Esophagus (tissue), 2 donors: ENCODE measurements around the gene SOX15. TPM values are rescaled to one million over a fixed set of nuclear protein-coding genes. Genes with fewer than 3 reads are reported as not detected.
A peak's percentile ranks its signal among the peaks of the same experiment; 100 is the strongest.

ENCODE experiments used
- H3K27ac ChIP-seq, 2 donors: one replicate each; pipeline ENCODE4 v1.5.1; 2013; ENCODE audit warnings: low read depth in 2 of 2, mild to moderate bottlenecking in 2 of 2, inconsistent platforms in 1 of 2, low read length in 1 of 2, moderate library complexity in 1 of 2
- H3K27me3 ChIP-seq, 2 donors: one replicate each; pipeline ENCODE4 v1.6.1; 2013; ENCODE audit warnings: low read length in 2 of 2, control low read depth in 1 of 2, mild to moderate bottlenecking in 1 of 2; ENCODE audit not compliant: insufficient read depth in 2 of 2, control insufficient read depth in 1 of 2
- H3K36me3 ChIP-seq, 2 donors: one replicate each; pipeline ENCODE4 v1.6.1; 2013; ENCODE audit warnings: low read length in 1 of 2; ENCODE audit not compliant: control insufficient read depth in 2 of 2, insufficient read depth in 2 of 2
- H3K4me1 ChIP-seq, 2 donors: one replicate each; pipeline ENCODE4 v1.6.1; 2013; ENCODE audit warnings: low read length in 1 of 2; ENCODE audit not compliant: control insufficient read depth in 2 of 2, insufficient read depth in 2 of 2
- H3K4me3 ChIP-seq, 2 donors: one replicate each; pipeline ENCODE4 v1.5.1; 2013; ENCODE audit warnings: low read length in 2 of 2, mild to moderate bottlenecking in 2 of 2, low read depth in 1 of 2, moderate library complexity in 1 of 2
- H3K9me3 ChIP-seq, 2 donors: one replicate each; pipeline ENCODE4 v1.6.1; 2013; ENCODE audit warnings: mild to moderate bottlenecking in 2 of 2, low read depth in 1 of 2, low read length in 1 of 2, moderate library complexity in 1 of 2; ENCODE audit not compliant: control insufficient read depth in 2 of 2, insufficient read depth in 1 of 2
- WGBS, 2 donors: extraction: QIAGEN DNeasy Blood & Tissue Kit; methylation state at CpG; one replicate each; pipeline ENCODE4 v1.1.7; 2013; 5-methylcytosine and 5-hydroxymethylcytosine counted together
- polyA plus RNA-seq, 2 donors: library from polyadenylated mRNA; stranded (reverse); fragments of 200-250 nt; gene quantifications; one replicate each; pipeline ENCODE4 v1.2.3, GENCODE V29; 2013
- donor health status: healthy with polysubstance abuse.
- donor health status: Bipolar disorder and iron deficiency.

SOX15 gene
- polyA plus RNA-seq, 2 donors = 73.3 to 94.3 TPM

DNA sequence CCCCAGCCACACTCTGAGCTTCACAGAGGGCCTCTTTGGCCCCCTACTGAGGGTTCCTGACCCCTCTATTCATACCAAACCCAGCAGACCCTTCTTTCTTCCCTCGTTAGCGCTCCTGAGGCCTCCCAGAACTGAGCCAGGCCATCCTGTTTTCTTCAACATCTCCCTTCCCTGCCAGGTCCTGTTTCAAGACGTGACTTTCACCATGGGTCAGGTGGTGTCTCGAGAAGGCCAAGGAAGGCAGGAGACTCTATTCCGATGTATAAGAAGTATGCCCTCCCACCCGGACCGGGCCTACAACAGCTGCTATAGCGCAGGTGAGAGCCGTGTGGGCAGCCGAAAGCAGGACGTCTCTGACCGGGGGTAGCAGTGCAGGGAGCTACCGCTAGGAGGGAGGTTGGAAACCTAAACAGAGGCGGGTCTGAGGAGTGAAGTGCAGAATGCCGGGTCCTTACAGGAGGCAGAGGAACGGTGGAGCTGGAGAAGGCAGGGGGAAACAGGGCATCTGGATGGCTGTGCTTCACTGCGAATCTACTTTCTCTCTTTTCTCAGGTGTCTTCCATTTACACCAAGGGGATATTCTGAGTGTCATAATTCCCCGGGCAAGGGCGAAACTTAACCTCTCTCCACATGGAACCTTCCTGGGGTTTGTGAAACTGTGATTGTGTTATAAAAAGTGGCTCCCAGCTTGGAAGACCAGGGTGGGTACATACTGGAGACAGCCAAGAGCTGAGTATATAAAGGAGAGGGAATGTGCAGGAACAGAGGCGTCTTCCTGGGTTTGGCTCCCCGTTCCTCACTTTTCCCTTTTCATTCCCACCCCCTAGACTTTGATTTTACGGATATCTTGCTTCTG is 29.5 kb downstream of the SOX15 start:
- Histone ChIP-seq H3K27me3 (no peaks in the 10 kb centered on the region), H3K9me3 (no peaks in the 10 kb centered on the region), H3K36me3 (peaks cover 6 to 17% of the 10 kb centered on the region in 2 donors), H3K4me1 (peaks cover 8 to 24% of the 10 kb centered on the region in 2 donors), H3K4me3 (no peak overlapping the region), H3K27ac (peak overlapping the region; percentile 59 to 88)
- WGBS, 2 donors = 27 to 30% methylated on average over 22 of the region's 22 CpGs

DNA sequence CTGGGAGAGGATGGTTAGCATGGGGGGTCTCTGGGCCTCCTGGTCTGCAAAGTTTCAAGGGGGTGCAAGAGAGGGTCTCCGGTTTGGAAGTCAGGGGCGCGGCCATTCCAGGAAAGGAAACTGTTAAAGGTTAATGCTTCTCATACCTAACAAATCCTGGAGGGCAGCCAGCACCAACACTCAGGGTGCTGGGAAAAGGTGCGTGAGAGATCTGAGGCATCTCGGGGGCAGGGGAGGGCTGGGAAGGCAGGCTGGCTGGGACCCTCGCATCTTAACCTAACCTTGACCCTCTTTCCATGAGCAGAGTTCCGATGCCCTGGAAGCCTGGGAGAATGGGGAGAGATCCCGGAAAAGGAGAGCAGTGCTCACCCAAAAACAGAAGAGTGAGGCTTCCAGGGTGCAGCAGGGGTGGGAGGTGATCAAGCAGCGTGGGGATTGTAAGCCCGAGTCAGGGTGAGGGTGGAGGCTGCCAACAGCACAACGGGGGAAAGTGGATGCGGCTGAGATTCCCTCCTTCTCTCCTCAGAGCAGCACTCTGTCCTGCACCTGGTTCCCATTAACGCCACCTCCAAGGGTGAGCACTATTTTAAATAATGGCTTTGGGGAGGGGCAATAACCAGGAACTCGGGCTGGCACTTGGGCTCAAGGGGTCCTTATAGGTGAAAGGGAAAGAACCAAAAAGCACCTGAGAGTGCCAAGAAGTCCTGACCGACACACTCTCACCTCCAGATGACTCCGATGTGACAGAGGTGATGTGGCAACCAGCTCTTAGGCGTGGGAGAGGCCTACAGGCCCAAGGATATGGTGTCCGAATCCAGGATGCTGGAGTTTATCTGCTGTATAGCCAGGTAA is 30.3 kb downstream of the SOX15 start:
- H3K27me3 ChIP-seq = no peaks in the 10 kb centered on the region
- no peak overlapping the region for H3K4me3 ChIP-seq
- peaks cover 8 to 24% of the 10 kb centered on the region in 2 donors for H3K4me1 ChIP-seq
- peak overlapping the region; percentile 91 to 98 for H3K27ac ChIP-seq
- peaks cover 0 to 9% of the 10 kb centered on the region in 2 donors for H3K36me3 ChIP-seq
- WGBS, 2 donors = 48 to 58% methylated on average over 18 of the region's 18 CpGs
- H3K9me3 ChIP-seq = no peaks in the 10 kb centered on the region

DNA sequence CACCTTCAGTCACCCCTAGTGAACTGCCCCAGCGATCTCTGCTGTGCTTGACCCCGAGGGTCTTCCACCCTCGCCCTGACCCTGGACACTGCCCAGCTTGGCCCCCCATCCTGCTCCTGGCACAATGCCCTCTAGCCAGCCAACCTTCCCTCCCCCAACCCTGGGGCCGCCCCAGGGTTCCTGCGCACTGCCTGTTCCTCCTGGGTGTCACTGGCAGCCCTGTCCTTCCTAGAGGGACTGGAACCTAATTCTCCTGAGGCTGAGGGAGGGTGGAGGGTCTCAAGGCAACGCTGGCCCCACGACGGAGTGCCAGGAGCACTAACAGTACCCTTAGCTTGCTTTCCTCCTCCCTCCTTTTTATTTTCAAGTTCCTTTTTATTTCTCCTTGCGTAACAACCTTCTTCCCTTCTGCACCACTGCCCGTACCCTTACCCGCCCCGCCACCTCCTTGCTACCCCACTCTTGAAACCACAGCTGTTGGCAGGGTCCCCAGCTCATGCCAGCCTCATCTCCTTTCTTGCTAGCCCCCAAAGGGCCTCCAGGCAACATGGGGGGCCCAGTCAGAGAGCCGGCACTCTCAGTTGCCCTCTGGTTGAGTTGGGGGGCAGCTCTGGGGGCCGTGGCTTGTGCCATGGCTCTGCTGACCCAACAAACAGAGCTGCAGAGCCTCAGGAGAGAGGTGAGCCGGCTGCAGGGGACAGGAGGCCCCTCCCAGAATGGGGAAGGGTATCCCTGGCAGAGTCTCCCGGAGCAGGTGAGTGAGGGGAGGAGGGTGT is 31.2 kb downstream of the SOX15 start, which contains the start of gene TNFSF13:
TNFSF13 (plus strand) TSS at position 207 of the 776 bp plus-strand sequence; CDS start at position 497, 290 bp downstream.
- 18 to 28% methylated on average over 16 of the region's 16 CpGs for WGBS, 2 donors
- Histone ChIP-seq H3K36me3 (peaks cover 0 to 3% of the 10 kb centered on the region in 2 donors), H3K9me3 (no peaks in the 10 kb centered on the region), H3K27me3 (no peaks in the 10 kb centered on the region), H3K27ac (peak within 1 kb of the TSS; percentile 91 to 98), H3K4me1 (peaks cover 8 to 22% of the 10 kb centered on the region in 2 donors), H3K4me3 (peak within 1 kb of the TSS; percentile 25 to 31)

DNA sequence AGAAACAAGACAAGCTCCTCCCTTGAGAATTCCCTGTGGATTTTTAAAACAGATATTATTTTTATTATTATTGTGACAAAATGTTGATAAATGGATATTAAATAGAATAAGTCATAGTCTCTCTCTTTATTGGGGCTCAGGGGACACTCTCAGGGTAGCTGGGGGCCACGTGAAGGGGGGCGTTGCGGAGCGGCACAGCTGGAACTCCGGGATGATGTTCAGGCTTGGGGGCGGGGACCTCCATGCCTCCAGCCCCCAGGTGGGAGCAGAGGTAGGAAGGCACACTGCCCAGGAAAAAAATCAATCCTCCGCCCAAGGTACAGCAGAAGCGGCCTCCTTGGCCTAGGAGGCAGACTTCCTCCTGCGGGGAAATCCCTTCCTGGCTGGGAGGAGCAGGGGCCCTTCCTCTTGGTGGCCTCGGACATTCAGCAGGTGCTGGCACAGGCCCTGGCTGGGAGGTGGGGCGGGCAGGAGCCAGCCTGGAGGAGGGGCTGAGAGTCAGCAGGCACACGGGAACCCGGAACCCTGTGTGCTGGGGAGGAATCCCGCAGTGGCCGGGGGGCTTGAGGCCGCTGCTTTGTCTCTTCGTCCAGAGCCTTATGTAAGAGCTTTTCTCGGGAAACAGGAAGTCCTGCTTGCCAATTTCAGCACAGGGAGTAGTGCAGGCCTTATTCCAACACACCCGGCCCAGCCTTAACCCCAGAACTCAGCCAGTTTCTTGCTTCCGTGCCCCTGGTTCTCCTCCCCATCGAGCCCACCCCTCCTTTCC is 31.9 kb downstream of the SOX15 start:
- Histone ChIP-seq H3K4me3 (peak overlapping the region; percentile 25 to 31), H3K36me3 (no peaks in the 10 kb centered on the region), H3K27me3 (no peaks in the 10 kb centered on the region), H3K4me1 (peaks cover 5 to 20% of the 10 kb centered on the region in 2 donors), H3K27ac (peak overlapping the region; percentile 91 to 98), H3K9me3 (no peaks in the 10 kb centered on the region)
- WGBS, 2 donors = 9 to 11% methylated on average over 21 of the region's 21 CpGs

DNA sequence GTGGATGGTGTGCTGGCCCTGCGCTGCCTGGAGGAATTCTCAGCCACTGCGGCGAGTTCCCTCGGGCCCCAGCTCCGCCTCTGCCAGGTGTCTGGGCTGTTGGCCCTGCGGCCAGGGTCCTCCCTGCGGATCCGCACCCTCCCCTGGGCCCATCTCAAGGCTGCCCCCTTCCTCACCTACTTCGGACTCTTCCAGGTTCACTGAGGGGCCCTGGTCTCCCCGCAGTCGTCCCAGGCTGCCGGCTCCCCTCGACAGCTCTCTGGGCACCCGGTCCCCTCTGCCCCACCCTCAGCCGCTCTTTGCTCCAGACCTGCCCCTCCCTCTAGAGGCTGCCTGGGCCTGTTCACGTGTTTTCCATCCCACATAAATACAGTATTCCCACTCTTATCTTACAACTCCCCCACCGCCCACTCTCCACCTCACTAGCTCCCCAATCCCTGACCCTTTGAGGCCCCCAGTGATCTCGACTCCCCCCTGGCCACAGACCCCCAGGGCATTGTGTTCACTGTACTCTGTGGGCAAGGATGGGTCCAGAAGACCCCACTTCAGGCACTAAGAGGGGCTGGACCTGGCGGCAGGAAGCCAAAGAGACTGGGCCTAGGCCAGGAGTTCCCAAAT is 32.6 kb downstream of the SOX15 start:
- Histone ChIP-seq H3K4me1 (peaks cover 5 to 20% of the 10 kb centered on the region in 2 donors), H3K36me3 (no peaks in the 10 kb centered on the region), H3K9me3 (no peaks in the 10 kb centered on the region), H3K4me3 (no peak overlapping the region), H3K27me3 (no peaks in the 10 kb centered on the region), H3K27ac (peak overlapping the region; percentile 81 to 91)
- WGBS, 2 donors = 47 to 48% methylated on average over 18 to 19 of the region's 19 CpGs

DNA sequence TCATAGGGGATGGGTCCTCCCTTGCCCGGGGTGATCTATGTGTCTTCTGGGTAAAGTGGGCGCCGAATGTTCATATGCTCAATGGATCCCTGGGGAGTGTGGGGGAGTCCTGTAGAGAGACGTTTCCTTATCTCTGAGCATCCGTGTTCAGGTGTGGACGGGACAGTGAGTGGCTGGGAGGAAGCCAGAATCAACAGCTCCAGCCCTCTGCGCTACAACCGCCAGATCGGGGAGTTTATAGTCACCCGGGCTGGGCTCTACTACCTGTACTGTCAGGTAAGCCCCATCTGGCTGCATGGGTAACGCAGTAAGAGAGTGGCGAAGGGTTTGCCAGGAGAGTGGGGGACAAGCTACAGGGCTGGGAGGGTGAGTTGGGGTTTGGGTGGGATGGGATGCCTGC is 33.3 kb downstream of the SOX15 start:
- WGBS, 2 donors = 76 to 85% methylated on average over 12 of the region's 12 CpGs
- Histone ChIP-seq H3K4me3 (no peak overlapping the region), H3K27ac (peak overlapping the region; percentile 81 to 91)

DNA sequence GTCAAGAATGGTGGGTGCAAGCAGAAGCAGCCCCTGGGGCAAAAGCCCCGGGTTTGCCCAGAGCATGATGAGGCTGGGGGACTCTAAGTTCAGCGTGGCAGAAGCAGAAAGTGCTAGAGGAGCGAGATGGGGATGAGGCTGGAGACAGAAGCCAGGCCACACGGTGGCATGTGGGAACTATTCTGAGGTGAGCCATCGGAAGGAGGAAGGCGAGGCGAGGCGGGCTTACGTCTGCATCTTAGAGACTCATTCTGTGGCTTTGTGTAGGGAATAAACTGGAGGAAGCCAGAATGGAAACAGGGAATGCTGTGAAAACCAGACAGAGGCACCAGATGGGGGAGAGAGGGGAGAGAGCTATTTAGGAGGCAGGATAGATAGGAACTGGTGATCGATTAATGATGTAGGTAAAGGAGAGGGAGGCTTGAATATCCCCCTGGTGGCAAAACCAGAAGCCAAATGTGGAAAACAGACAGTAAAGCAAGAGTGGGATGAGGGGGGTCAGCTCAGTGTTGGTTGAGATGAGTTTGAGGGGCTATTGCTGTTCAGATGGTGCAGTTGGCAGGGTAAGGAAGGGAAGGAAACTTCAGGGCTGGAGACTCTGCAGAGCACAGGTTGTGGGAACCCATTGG is 34.5 kb downstream of the SOX15 start:
- Histone ChIP-seq H3K27ac (no peak overlapping the region), H3K36me3 (no peaks in the 10 kb centered on the region), H3K4me3 (no peak overlapping the region), H3K4me1 (peaks cover 5 to 20% of the 10 kb centered on the region in 2 donors), H3K9me3 (no peaks in the 10 kb centered on the region), H3K27me3 (no peaks in the 10 kb centered on the region)
- WGBS, 2 donors = 73 to 76% methylated on average over 10 of the region's 10 CpGs

More for the DNA sequence above, 33.3 kb downstream of the SOX15 start:
- Histone ChIP-seq H3K9me3 (no peaks in the 10 kb centered on the region), H3K27me3 (no peaks in the 10 kb centered on the region), H3K36me3 (no peaks in the 10 kb centered on the region), H3K4me1 (peaks cover 5 to 20% of the 10 kb centered on the region in 2 donors)

DNA sequence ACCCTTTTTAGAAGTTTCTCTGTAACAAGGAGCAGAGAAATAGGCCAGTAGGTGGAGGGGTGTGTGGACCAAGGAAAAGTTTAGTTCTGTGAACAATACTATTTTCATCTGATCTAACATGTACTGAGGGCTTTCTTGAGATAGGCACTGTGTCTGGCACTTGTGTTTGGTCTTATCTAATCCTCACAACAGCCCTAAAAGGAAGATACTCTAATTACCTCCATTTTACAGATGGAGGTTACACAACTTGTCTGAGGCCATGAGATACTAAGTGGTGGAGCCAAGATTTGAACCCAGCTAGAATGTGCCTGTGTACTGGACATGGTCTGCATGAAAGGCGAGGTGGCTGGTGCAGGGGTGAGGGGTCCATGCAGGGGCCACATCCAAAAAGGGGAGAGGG is 36.5 kb downstream of the SOX15 start:
- Histone ChIP-seq H3K27ac (no peak overlapping the region), H3K4me1 (peaks cover 2 to 15% of the 10 kb centered on the region in 2 donors), H3K4me3 (no peak overlapping the region), H3K9me3 (no peaks in the 10 kb centered on the region), H3K27me3 (no peaks in the 10 kb centered on the region), H3K36me3 (no peaks in the 10 kb centered on the region)
- 95 to 97% methylated on average over 1 of the region's 1 CpG for WGBS, 2 donors
